Prostate gland (tissue), 2 donors: ENCODE results near the gene PWWP2B.

Source experiments
- POLR2A ChIP-seq: fragments of 450-650 bp; IDR thresholded peaks from one replicate; pipeline ENCODE4 v1.6.1; 2016; ENCODE audit warnings: antibody characterized with exemption, mild to moderate bottlenecking
- POLR2AphosphoS5 ChIP-seq: sonication (generic); formaldehyde crosslinking; IDR thresholded peaks from one replicate; pipeline ENCODE4 v1.6.1; 2017; ENCODE audit warnings: antibody characterized with exemption
- TF ChIP-seq, protein P1 (sequence below), 4 experiments: fragments of 200-600 bp in 2 of 4; fragments of 450-650 bp in 2 of 4; sonication (generic) in 2 of 4; IDR thresholded peaks; 1 replicate in 3 of 4; 2 replicates in 1 of 4; pipeline ENCODE4 v1.5.1; 2016 to 2019; ENCODE audit warnings: antibody characterized with exemption in 4 of 4, mild to moderate bottlenecking in 2 of 4, moderate library complexity in 2 of 4

- TF ChIP-seq POLR2A: no peak
- TF ChIP-seq, protein P1, sequence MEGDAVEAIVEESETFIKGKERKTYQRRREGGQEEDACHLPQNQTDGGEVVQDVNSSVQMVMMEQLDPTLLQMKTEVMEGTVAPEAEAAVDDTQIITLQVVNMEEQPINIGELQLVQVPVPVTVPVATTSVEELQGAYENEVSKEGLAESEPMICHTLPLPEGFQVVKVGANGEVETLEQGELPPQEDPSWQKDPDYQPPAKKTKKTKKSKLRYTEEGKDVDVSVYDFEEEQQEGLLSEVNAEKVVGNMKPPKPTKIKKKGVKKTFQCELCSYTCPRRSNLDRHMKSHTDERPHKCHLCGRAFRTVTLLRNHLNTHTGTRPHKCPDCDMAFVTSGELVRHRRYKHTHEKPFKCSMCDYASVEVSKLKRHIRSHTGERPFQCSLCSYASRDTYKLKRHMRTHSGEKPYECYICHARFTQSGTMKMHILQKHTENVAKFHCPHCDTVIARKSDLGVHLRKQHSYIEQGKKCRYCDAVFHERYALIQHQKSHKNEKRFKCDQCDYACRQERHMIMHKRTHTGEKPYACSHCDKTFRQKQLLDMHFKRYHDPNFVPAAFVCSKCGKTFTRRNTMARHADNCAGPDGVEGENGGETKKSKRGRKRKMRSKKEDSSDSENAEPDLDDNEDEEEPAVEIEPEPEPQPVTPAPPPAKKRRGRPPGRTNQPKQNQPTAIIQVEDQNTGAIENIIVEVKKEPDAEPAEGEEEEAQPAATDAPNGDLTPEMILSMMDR (IDR thresholded peaks at IDR 0.05): no peak
- TF ChIP-seq POLR2AphosphoS5: no peak
Observed at GRCh38 chr10:132458071-132458585, 61.1 kb downstream of the PWWP2B start.
